NCI-H526 treated with DMSO at 0.1 percent for 48 hours (cell line): ENCODE measurements around the gene UVSSA.

Experiments
- DNase-seq: peaks from one replicate; lab custom pipeline; 2025; lab: John Stamatoyannopoulos, UW

UVSSA gene

DNA sequence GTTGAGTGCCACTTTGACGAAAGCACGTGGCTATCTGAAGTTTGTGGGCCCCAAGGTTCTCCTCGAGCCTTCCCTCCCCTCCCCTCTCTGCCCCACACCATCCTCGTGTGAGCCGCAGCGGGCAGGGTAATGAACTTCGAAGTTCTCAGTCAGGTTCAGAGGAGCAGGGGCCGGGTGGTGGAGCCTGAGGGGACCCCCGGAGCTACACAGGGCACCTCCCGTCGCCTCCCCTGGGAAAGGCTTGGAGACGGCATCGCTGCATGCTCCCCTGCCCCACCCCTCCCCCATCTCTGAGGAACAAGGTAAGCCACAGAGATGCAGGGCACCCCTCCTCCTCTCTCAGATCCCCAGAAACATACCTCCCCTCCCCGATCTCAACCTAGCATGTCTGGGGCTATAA lies 62.1 kb downstream of the UVSSA start:
- DNase-seq, result no peak

- no peak for DNase-seq
Measured at GRCh38 chr4:1409491-1410425, 62.8 kb downstream of the UVSSA start.

GRCh38 chr4:1410491-1411325 lies 63.7 kb downstream of the UVSSA start:
- no peak for DNase-seq

DNA sequence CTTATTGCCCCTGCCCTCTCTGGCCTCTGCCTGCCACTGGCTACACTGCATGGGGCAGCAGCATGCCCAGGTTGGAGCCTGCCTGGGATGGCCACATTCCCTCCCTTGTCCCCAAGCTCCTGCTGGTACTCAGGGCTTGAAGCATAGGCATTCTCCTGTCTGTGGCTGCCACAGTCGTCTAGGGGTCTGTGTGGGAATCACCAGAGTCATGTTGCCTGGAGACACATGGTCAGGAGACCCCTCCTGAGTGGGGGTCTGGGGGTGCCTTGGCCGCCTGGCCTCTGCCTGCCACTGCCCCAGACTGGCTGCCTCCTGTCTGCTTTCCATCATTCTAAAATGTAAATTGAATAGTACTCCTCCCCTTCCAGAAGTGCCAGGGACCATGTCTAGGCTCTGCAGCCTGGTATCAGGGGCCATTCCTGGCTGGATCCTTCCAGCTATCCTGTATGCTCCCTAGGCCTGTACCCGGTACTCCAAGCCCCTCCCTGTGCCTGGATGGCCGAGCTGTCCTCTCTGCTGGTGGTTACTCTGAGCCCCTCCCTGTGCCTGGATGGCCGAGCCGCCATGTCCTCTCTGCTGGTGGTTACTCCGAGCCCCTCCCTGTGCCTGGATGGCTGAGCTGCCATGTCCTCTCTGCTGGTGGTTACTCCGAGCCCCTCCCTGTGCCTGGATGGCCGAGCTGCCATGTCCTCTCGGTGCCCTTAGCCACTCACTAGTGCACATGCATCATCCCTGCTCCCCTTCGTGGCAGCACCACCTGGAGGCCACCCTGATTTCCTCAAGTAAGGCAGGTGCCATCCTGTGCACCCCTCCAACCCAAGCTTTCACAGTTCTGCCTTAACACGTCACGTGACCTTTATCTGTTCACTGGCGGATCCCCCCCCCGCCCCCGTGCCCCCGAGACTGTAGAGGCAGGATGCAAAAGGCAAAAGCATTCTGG lies 64.7 kb downstream of the UVSSA start:
- DNase-seq, result no peak

GRCh38 chr4:1412376-1413203 lies 65.6 kb downstream of the UVSSA start:
- no peak for DNase-seq

DNA sequence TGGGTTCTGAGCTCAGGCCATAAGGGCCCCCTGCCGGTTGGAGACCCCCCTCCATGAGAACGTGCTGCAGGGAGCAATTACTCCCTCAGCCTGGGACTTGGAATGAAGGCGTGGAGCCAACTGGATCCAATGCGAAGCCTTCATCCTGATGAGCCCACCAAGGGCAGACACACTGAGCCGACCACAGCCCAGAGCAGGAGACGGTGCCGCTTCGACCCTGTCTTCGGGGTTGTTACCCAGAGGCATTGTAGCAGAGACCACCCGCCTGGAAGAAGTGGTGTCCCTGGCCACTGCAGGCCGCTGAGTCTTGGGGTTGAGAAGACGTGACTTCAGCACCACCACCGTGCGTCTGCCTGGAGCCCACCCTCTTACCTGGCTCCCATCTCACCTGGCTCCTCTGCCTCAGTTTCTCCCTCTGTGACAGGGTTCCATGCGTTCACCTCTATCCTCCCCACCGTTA lies 66.2 kb downstream of the UVSSA start:
- no peak for DNase-seq

- no peak for DNase-seq
Measured at GRCh38 chr4:1413687-1414479, 66.9 kb downstream of the UVSSA start.

DNA sequence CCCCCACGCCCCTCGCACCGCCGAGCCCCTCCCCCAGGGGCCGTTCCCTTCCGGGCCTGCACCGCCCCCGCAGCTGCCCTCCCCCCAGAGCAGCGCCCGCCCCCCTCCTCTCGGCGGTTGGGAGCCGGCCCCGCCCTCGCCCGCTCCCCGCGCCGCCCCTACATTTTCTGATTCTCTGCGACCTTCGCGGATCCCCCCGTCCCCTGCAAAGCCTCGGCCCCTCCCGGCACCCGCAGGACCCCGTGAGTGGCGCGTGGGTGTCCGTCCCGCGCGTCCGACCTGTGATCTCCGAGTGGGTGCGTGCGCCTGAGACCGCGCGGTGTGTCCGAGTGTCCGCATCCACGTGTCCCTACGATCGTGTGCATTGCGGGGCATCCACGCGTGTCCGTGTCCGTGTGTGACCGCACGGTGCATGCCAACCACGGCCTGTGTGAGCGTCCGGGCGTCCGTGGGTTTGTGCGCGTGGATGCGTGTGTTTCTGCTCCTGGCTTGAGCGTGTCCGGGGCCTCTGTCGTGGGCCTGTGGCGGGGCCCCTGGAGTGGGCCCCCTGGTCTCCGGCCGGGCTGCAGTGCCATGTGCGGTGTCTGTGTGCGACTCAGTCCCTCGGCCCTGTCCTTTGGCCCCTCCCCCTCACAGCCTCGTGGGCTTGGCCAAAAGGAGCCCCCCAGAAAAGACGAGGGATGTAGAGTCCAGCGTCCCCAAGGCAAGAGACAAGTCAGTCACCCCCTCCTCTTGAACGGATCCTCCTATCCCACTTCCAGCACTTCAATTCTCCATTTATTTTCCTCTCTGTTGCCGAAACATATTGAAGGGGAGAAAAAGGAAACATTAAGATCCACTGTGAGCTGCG lies 68.0 kb downstream of the UVSSA start:
- no peak for DNase-seq

DNA sequence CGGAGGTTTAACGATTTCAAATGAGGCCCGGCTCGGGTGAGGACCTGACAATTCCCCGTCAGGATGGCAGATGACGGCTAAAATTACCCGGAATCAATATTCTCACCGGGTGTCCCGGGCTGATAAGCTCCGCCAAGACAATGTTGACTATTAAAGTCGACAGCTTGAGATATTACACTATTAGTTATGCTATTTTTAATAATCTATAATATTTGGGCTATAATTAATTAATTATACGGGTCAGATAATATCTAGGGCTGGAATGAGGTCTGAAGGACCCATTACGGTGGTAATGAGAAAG lies 68.6 kb downstream of the UVSSA start:
- no peak for DNase-seq

- no peak for DNase-seq
Measured at GRCh38 chr4:1416051-1416947, 69.3 kb downstream of the UVSSA start.

GRCh38 chr4:1416948-1417260 lies 69.9 kb downstream of the UVSSA start:
- DNase-seq, result no peak

- peak; percentile 38 for DNase-seq
Measured at GRCh38 chr4:1417522-1418390, 70.7 kb downstream of the UVSSA start.

DNA sequence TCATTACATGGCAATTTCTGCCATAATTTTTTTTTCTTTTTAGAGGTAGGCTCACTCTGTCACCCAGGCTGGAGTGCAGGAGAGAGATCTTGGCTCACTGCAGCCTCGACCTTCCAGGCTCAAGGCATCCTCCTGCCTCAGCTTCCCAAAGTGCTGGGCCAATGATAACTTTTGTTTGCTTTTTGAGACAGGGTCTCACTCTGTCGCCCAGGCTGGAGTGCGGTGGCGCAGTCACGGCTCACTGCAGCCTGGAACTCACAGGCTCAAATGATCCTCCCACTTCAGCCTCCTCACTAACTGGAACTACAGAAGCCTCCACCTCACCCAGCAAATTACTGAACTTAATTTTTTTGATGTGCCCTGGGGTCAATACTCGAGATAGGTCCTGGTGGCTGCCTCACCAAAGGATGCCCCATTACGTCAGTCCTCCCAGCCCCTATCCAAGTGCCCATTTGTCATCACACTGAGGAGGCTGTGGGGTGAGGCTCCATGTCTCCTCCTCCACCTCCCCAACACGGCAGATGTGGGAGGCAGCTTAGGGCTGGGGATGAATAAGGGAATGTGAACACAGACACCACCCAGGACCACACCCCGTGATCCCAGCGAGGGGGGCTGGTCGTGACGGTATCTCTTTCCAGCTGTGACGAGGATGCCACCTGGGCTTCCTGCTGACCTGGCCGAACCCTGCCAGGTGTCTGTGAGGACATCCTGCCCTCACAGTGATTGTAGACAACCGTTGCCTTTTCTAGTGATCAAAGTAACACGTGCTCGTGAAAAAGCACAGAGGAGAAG lies 71.7 kb downstream of the UVSSA start:
- no peak for DNase-seq

GRCh38 chr4:1419708-1420107 lies 72.7 kb downstream of the UVSSA start:
- DNase-seq, result no peak

- DNase-seq, result no peak
Measured at GRCh38 chr4:1421657-1422056, 74.6 kb downstream of the UVSSA start.

DNA sequence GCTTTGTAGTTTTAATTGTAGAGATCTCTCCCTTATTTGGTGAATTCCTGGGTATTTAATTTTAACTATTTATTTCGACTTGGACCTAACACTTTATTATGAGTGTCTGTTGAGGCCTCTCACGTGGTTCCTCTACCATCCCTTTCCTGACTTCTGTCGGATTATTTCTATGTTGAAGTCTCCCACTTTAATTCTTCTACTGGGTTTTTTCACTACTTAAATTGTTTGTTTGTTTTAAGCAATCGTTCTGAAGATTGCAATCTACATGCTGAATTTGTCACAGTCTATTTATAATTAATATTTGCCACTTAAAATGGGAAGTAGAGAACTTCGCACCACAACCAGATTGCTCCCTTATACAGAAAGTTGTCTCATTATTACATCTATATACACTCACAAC lies 80.0 kb downstream of the UVSSA start:
- DNase-seq, result no peak
